GM12891 (cell line): ENCODE data around the gene SORBS1.

Source experiments
- DNase-seq: peaks from one replicate; pipeline ENCODE4 v3.0.0; 2011; ENCODE audit warnings: low spot score; ENCODE audit not compliant: insufficient read length
- FAIRE-seq: peaks from 2 replicates; lab custom pipeline; 2011; peaks lifted over from hg19 to GRCh38; lab: Jason Lieb, UNC
- PAX5 ChIP-seq: IDR thresholded peaks from 2 replicates; pipeline ENCODE4 v1.6.1; 2011; ENCODE audit warnings: low read length, moderate library complexity, mild to moderate bottlenecking; ENCODE audit not compliant: insufficient read depth, severe bottlenecking
- POLR2A ChIP-seq: IDR thresholded peaks from 2 replicates; pipeline ENCODE4 v1.6.1; 2011; ENCODE audit warnings: low read depth, low read length, control low read depth
- POLR2AphosphoS5 ChIP-seq: IDR thresholded peaks from 2 replicates; pipeline ENCODE4 v1.6.1; 2011; ENCODE audit warnings: low read depth, low read length, control low read depth
- POU2F2 ChIP-seq: IDR thresholded peaks from 2 replicates; pipeline ENCODE4 v1.6.1; 2011; ENCODE audit warnings: low read depth, mild to moderate bottlenecking, control low read depth, low read length, moderate library complexity
- SPI1 ChIP-seq: IDR thresholded peaks from 2 replicates; pipeline ENCODE4 v1.6.1; 2011; ENCODE audit warnings: low read depth, low read length, control low read depth
- TAF1 ChIP-seq: IDR thresholded peaks from 2 replicates; pipeline ENCODE4 v1.6.1; 2011; ENCODE audit warnings: low read depth, low read length, control low read depth

Gene SORBS1

GRCh38 chr10:95500097-95500496 is 61.1 kb downstream of the SORBS1 start:
- no peak for FAIRE-seq
- no peak for TF ChIP-seq POLR2A
- TF ChIP-seq POLR2AphosphoS5, result no peak
- no peak for TF ChIP-seq POU2F2
- TF ChIP-seq PAX5, result no peak
- no peak for TF ChIP-seq TAF1
- TF ChIP-seq SPI1, result no peak

GRCh38 chr10:95499482-95499989 is 61.6 kb downstream of the SORBS1 start:
- TF ChIP-seq POU2F2, result no peak
- TF ChIP-seq TAF1, result no peak
- no peak for TF ChIP-seq POLR2AphosphoS5
- TF ChIP-seq SPI1, result no peak
- FAIRE-seq (no peak), DNase-seq (no peak)

More at GRCh38 chr10:95500097-95500496, 61.1 kb downstream of the SORBS1 start:
- DNase-seq, result no peak

- TF ChIP-seq PAX5 (no peak), POLR2AphosphoS5 (no peak), TAF1 (no peak), SPI1 (no peak), POU2F2 (no peak)
- no peak for DNase-seq
- no peak for FAIRE-seq
Measured at GRCh38 chr10:95496951-95497350, 64.2 kb downstream of the SORBS1 start.

- FAIRE-seq (no peak), DNase-seq (no peak)
- TF ChIP-seq POLR2AphosphoS5 (no peak), PAX5 (no peak), POLR2A (no peak), SPI1 (no peak), POU2F2 (no peak), TAF1 (no peak)
Measured at GRCh38 chr10:95496246-95496911, 64.8 kb downstream of the SORBS1 start.

GRCh38 chr10:95493862-95494261 is 67.3 kb downstream of the SORBS1 start:
- FAIRE-seq, result no peak
- no peak for TF ChIP-seq PAX5
- no peak for TF ChIP-seq SPI1
- no peak for TF ChIP-seq TAF1
- no peak for TF ChIP-seq POLR2AphosphoS5
- no peak for TF ChIP-seq POLR2A
- no peak for DNase-seq

GRCh38 chr10:95487994-95488393 is 73.2 kb downstream of the SORBS1 start:
- FAIRE-seq (no peak), DNase-seq (no peak)
- TF ChIP-seq POU2F2, result no peak
- no peak for TF ChIP-seq POLR2A
- no peak for TF ChIP-seq TAF1

GRCh38 chr10:95485056-95485844 is 75.9 kb downstream of the SORBS1 start:
- DNase-seq (no peak), FAIRE-seq (no peak)
- TF ChIP-seq POU2F2 (no peak), TAF1 (no peak), PAX5 (no peak), SPI1 (no peak), POLR2A (no peak), POLR2AphosphoS5 (no peak)

- no peak for TF ChIP-seq PAX5
- no peak for TF ChIP-seq POLR2AphosphoS5
- TF ChIP-seq TAF1, result no peak
- TF ChIP-seq SPI1, result no peak
- TF ChIP-seq POLR2A, result no peak
- no peak for TF ChIP-seq POU2F2
- DNase-seq, result no peak
- FAIRE-seq, result no peak
Measured at GRCh38 chr10:95482501-95483233, 78.5 kb downstream of the SORBS1 start.

- TF ChIP-seq POLR2A (no peak), TAF1 (no peak), POU2F2 (no peak), PAX5 (no peak), SPI1 (no peak), POLR2AphosphoS5 (no peak)
- no peak for DNase-seq
- no peak for FAIRE-seq
Measured at GRCh38 chr10:95480901-95481491, 80.2 kb downstream of the SORBS1 start.
